ENCODE results near the gene PLCL1. TPM values are rescaled to one million over a fixed set of nuclear protein-coding genes. Genes with fewer than 3 reads are reported as not detected.

PLCL1 gene
- total and polyA plus RNA-seq, 10 of the 15 experiments (the other 5 are each of a cell fraction or from before 2014, with no cell fraction given), result 0.03 to 1.5 (median 0.22) TPM

DNA sequence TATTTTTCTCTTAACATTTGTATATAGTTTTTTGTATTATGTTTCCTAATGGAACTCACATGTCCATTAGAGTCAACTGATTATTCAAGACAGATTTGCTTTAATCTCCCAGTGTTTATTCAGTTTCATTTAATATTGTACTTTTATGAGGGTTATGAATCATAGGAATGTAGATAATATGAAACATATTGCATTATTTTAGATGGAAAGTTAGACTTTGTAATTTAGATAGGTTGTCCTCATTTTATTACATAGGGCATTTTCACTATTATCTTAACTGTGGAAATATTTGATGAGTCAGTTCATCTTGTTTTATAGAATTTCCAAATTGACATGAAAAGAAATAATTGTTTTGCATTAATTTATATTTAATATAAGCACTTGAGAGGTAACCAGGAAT lies 240.8 kb downstream of the PLCL1 start:
- Histone ChIP-seq H3K36me3 (ENCODE audit: control insufficient read depth in 2 of 2, insufficient read depth in 2 of 2, low read length in 1 of 2) (no peaks in the 10 kb centered on the region), H3K79me2 (ENCODE audit: control insufficient read depth, insufficient read depth, low read length) (no peaks in the 10 kb centered on the region), H3K27me3 (replicated peaks in 1 of 2; ENCODE audit: control insufficient read depth in 2 of 2, insufficient read depth in 2 of 2, low read length in 1 of 2) (no peaks in the 10 kb centered on the region), H3K4me3 (no peak overlapping the region), H4K20me1 (ENCODE audit: control insufficient read depth, insufficient read depth) (no peaks in the 10 kb centered on the region), H3K27ac (ENCODE audit: control insufficient read depth, insufficient read depth) (no peak overlapping the region), H3K9me3 (replicated peaks; ENCODE audit: control insufficient read depth, insufficient read depth, low read length) (no peaks in the 10 kb centered on the region), H2AFZ (ENCODE audit: control insufficient read depth, low read depth, low read length) (no peak overlapping the region), H3K9ac (ENCODE audit: control insufficient read depth, insufficient read depth, low read length) (no peak overlapping the region), H3K4me1 (ENCODE audit: control insufficient read depth, insufficient read depth, low read length) (no peaks in the 10 kb centered on the region), H3K4me2 (ENCODE audit: control insufficient read depth, insufficient read depth) (no peak overlapping the region)
- ATAC-seq (no peak), FAIRE-seq (no peak), DNase-seq (ENCODE audit: low read depth, low spot score) (no peak)
- SMC1A ChIA-PET (ENCODE audit: uncharacterized antibody, unreplicated experiment), result interaction anchor here (0.9 to 9.4 kb wide), 9 partner anchors 9 to 237 kb away, joined by 3 to 110 read pairs (median 4); no protein-coding TSS in a partner anchor
- no TSS peak for BruUV-seq (replicated peaks)
- no peak for TF ChIP-seq SUZ12 (IDR thresholded peaks at IDR 0.05; ENCODE audit: unreplicated experiment)
- TF ChIP-seq FOS (IDR thresholded peaks at IDR 0.05; ENCODE audit: borderline replicate concordance, extremely low read depth, insufficient read length), result no peak
- TF ChIP-seq MEF2B (IDR thresholded peaks at IDR 0.05; ENCODE audit: partially characterized antibody, poor library complexity, severe bottlenecking), result no peak
- no peak for TF ChIP-seq IRF3 (IDR thresholded peaks at IDR 0.05)
- TF ChIP-seq, protein P1, sequence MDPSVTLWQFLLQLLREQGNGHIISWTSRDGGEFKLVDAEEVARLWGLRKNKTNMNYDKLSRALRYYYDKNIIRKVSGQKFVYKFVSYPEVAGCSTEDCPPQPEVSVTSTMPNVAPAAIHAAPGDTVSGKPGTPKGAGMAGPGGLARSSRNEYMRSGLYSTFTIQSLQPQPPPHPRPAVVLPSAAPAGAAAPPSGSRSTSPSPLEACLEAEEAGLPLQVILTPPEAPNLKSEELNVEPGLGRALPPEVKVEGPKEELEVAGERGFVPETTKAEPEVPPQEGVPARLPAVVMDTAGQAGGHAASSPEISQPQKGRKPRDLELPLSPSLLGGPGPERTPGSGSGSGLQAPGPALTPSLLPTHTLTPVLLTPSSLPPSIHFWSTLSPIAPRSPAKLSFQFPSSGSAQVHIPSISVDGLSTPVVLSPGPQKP (IDR thresholded peaks at IDR 0.05; ENCODE audit: low read depth, low read length), result no peak
- no peak for TF ChIP-seq MTA3 (IDR thresholded peaks at IDR 0.05; ENCODE audit: borderline replicate concordance, low read length)
- TF ChIP-seq TAF1 (IDR thresholded peaks at IDR 0.05; ENCODE audit: borderline replicate concordance, low read depth, low read length), result no peak
- TF ChIP-seq LARP7 (IDR thresholded peaks at IDR 0.05), result no peak
- no peak for TF ChIP-seq POLR2AphosphoS2 (IDR thresholded peaks at IDR 0.05; ENCODE audit: low read depth, low read length)
- TF ChIP-seq CTCF (IDR thresholded peaks at IDR 0.05 in 2 of 3, conservative IDR thresholded peaks at IDR 0.05 in 1 of 3; ENCODE audit: control insufficient read depth in 2 of 3, extremely low read depth in 1 of 3, insufficient read depth in 1 of 3, low read depth in 3 of 3, low read length in 3 of 3), result no peak
- TF ChIP-seq EGR1 (IDR thresholded peaks at IDR 0.05; ENCODE audit: borderline replicate concordance in 1 of 2, low read depth in 2 of 2, low read length in 2 of 2), result no peak
- TF ChIP-seq RBBP5 (conservative IDR thresholded peaks at IDR 0.05), result no peak
- intact Hi-C loops (cut with micrococcal nuclease; ENCODE audit: unreplicated experiment) (no loop called here), in situ Hi-C loops (cut with MboI) (no loop called here)
- CTCF ChIA-PET, result interaction anchor here (0.6 to 2.9 kb wide), 4 partner anchors 9 to 198 kb away, joined by 3 to 15 read pairs (median 4); no protein-coding TSS in a partner anchor
- RAD21 ChIA-PET (ENCODE audit: unreplicated experiment), result interaction anchor here (0.7 to 1.3 kb wide), 7 partner anchors 11 to 155 kb away, joined by 3 to 4 read pairs (median 3); no protein-coding TSS in a partner anchor
- POLR2A ChIA-PET, result no interaction called here
